Left ventricle myocardium superior (tissue), 1 donor: ENCODE data around the gene CEP41. TPM values are rescaled to one million over a fixed set of nuclear protein-coding genes. Genes with fewer than 3 reads are reported as not detected.

ENCODE experiments used
- ATAC-seq: fragments of 200-7000 bp; cut with Tn5 transposase; one replicate; pipeline ENCODE4 v1.9.1; 2020; ENCODE audit warnings: mild to moderate bottlenecking, moderate library complexity
- DNase-seq: peaks from one replicate; pipeline ENCODE4 v3.0.0-alpha.2; 2020
- intact Hi-C: fragments of 100-400 bp; cut with micrococcal nuclease; formaldehyde crosslinking; loops from one replicate; pipeline ENCODE4 v1.11.0; 2022
- total RNA-seq: library from RNA; stranded (reverse); fragmentation: NEBNext Ultra II Directional; extraction: Animal tissue kit (Norgen Biotek cat#: 25700); gene quantifications from one replicate; pipeline ENCODE4 v1.2.1, GENCODE V29; 2021
- donor health status: DM: no; HTN: yes; CAD: no; lungs with severe emphysema.

The CEP41 gene
- total RNA-seq, 1 donor from 2014 or later = 4.9 TPM

DNA sequence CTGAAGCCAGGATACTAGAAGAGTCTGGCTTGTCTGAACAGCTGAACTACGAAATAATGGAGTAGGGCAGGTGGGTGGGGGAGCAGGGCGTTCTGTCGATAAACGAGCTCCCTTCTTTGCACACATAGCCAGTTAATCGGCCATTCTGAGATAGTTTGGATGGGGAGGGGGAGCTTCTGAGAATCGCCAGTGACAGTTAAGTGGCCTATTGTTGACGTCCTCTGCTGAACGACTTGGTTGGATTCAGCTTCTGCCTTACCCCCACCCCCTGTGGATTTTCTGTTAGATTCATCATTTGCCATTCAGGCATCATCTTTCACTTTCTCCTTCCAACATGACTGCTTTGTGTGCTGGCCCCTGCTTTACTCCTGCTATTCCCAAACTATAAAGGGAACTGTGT lies 95.7 kb downstream of the CEP41 start:
- no peak for DNase-seq
- no peak for ATAC-seq
- intact Hi-C loops = no loop called here

DNA sequence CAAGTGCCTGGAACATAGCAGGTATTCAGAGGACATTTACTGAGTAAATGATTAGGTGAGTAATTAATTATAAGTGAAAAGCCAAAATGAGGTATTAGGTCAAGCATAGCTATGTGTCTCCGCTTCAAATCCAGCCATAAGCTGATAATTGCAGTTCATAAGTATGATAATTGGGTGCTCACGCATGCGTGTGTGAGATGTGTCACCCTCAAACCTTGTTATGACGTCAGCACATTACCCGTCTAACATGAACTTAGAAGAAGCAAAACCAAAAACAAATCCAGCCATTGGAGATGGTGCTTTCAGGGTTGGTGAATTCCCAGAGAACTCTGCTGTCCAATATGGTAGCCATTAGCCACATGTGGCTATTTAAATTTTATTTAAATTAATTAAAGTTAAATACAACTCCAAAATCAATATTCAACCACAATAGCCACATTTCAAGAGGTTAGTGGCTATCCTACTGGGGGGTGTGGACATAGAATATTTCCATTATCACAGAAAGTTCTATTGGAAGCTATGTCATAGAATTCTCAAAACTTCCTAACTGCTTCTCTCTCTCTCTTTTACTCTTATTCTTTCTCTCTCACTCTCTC lies 96.4 kb downstream of the CEP41 start, which contains the start of gene CPA5:
Gene CPA5 (plus strand): TSS at position 546 of the 596 bp plus-strand sequence. CDS start 1,670 bp downstream, outside the sequence.
- ATAC-seq (no peak), DNase-seq (no peak)
- intact Hi-C loops = no loop called here

Other genes starting within 250 kb of the CEP41 start
- gene TMEM209, start 235.6 kb downstream of the CEP41 start, total RNA-seq = 9.2 TPM
- gene SSMEM1, start 233.2 kb downstream of the CEP41 start, total RNA-seq = not detected
- not detected for gene CPA2, start 174.2 kb downstream of the CEP41 start, total RNA-seq
- gene CPA4, start 147.9 kb downstream of the CEP41 start, total RNA-seq = 0.77 TPM
- not detected for gene CPA5, start 96.2 kb downstream of the CEP41 start, total RNA-seq
- gene CPA1, start 60.5 kb downstream of the CEP41 start, total RNA-seq = not detected
- 4.2 TPM for gene MEST, start 51.1 kb upstream of the CEP41 start, total RNA-seq
- gene COPG2, start 227.7 kb upstream of the CEP41 start, total RNA-seq = 19.2 TPM
- not detected for gene TSGA13, start 245.5 kb upstream of the CEP41 start, total RNA-seq